Liver (tissue), 9 donors: ENCODE data around the gene ATP7A. TPM values are rescaled to one million over a fixed set of nuclear protein-coding genes. Genes with fewer than 3 reads are reported as not detected.
A peak's percentile ranks its signal among the peaks of the same experiment; 100 is the strongest.

ENCODE experiments used
- DNase-seq: peaks from one replicate; pipeline ENCODE4 v3.0.0-alpha.2; 2017; ENCODE audit warnings: low spot score
- H3K27ac ChIP-seq, 2 donors: one replicate each; pipeline ENCODE4 v1.7.0; 2013; ENCODE audit warnings: inconsistent platforms in 2 of 2, low read length in 2 of 2, control low read depth in 1 of 2, low read depth in 1 of 2, mild to moderate bottlenecking in 1 of 2
- H3K27me3 ChIP-seq, 4 donors: one replicate each; pipeline versions ENCODE4 v1.6.1 to v1.7.0; 2013; ENCODE audit warnings: low read length in 3 of 4, inconsistent platforms in 1 of 4, mild to moderate bottlenecking in 1 of 4, moderate library complexity in 1 of 4; ENCODE audit not compliant: control insufficient read depth in 4 of 4, insufficient read depth in 4 of 4
- H3K36me3 ChIP-seq, 4 donors: one replicate each; pipeline versions ENCODE4 v1.6.1 to v1.7.0; 2013; ENCODE audit warnings: low read length in 3 of 4, mild to moderate bottlenecking in 3 of 4, low read depth in 1 of 4, moderate library complexity in 1 of 4; ENCODE audit not compliant: control insufficient read depth in 4 of 4, insufficient read depth in 3 of 4
- H3K4me1 ChIP-seq, 4 donors: one replicate each; pipeline versions ENCODE4 v1.6.1 to v1.7.0; 2013; ENCODE audit warnings: low read length in 3 of 4, mild to moderate bottlenecking in 3 of 4, moderate library complexity in 1 of 4; ENCODE audit not compliant: control insufficient read depth in 4 of 4, insufficient read depth in 4 of 4
- H3K4me3 ChIP-seq, 3 donors: one replicate each; pipeline versions ENCODE4 v1.6.1 to v1.7.0; 2013; ENCODE audit warnings: low read length in 3 of 3, control low read depth in 1 of 3, low read depth in 1 of 3, mild to moderate bottlenecking in 1 of 3
- H3K9ac ChIP-seq, 2 donors: one replicate each; pipeline ENCODE4 v1.7.0; 2013; ENCODE audit warnings: low read length in 2 of 2, mild to moderate bottlenecking in 2 of 2, moderate library complexity in 2 of 2, control low read depth in 1 of 2, low read depth in 1 of 2
- H3K9me3 ChIP-seq, 4 donors: one replicate each; pipeline versions ENCODE4 v1.6.1 to v1.7.0; 2013; ENCODE audit warnings: low read length in 3 of 4; ENCODE audit not compliant: control insufficient read depth in 4 of 4
- ATF3 ChIP-seq: IDR thresholded peaks from 2 replicates; pipeline ENCODE4 v1.6.1; 2016; ENCODE audit warnings: antibody characterized with exemption
- CTCF ChIP-seq: fragments of 150-350 bp; IDR thresholded peaks from 2 replicates; pipeline ENCODE4 v1.5.1; 2017; ENCODE audit warnings: improper control_type of control experiment, low read depth, low read length; ENCODE audit not compliant: missing input control
- EGR1 ChIP-seq, 2 donors: IDR thresholded peaks; 2 replicates each; pipeline ENCODE4 v1.6.1; 2016 to 2018; ENCODE audit warnings: antibody characterized with exemption in 2 of 2, low read depth in 2 of 2
- FOXA1 ChIP-seq: IDR thresholded peaks from 2 replicates; pipeline ENCODE4 v1.6.1; 2016; ENCODE audit warnings: antibody characterized with exemption
- GABPA ChIP-seq, 2 donors: IDR thresholded peaks in 1 of 2; conservative IDR thresholded peaks in 1 of 2; 2 replicates each; pipeline ENCODE4 v1.6.1; 2016; ENCODE audit warnings: antibody characterized with exemption in 2 of 2, mild to moderate bottlenecking in 1 of 2, moderate library complexity in 1 of 2
- HNF4G ChIP-seq: IDR thresholded peaks from 2 replicates; pipeline ENCODE4 v1.6.1; 2016; ENCODE audit warnings: antibody characterized with exemption
- JUND ChIP-seq, 2 donors: IDR thresholded peaks; 2 replicates each; pipeline ENCODE4 v1.6.1; 2016; ENCODE audit warnings: antibody characterized with exemption in 2 of 2
- MAX ChIP-seq: IDR thresholded peaks from 2 replicates; pipeline ENCODE4 v1.6.1; 2016; ENCODE audit warnings: antibody characterized with exemption
- RAD21 ChIP-seq, 2 donors: IDR thresholded peaks; 2 replicates each; pipeline ENCODE4 v1.6.1; 2016; ENCODE audit warnings: antibody characterized with exemption in 2 of 2, mild to moderate bottlenecking in 2 of 2
- REST ChIP-seq: IDR thresholded peaks from 2 replicates; pipeline ENCODE4 v1.6.1; 2016; ENCODE audit warnings: antibody characterized with exemption, mild to moderate bottlenecking
- RXRA ChIP-seq, 2 donors: IDR thresholded peaks; 2 replicates each; pipeline ENCODE4 v1.6.1; 2017 to 2018; ENCODE audit warnings: antibody characterized with exemption in 2 of 2, mild to moderate bottlenecking in 1 of 2
- TAF1 ChIP-seq: conservative IDR thresholded peaks from 2 replicates; pipeline ENCODE4 v1.6.1; 2016; ENCODE audit warnings: antibody characterized with exemption, mild to moderate bottlenecking
- ZBTB33 ChIP-seq: IDR thresholded peaks from 2 replicates; pipeline ENCODE4 v1.6.1; 2016; ENCODE audit warnings: antibody characterized with exemption
- WGBS: extraction: QIAGEN DNeasy Blood & Tissue Kit; methylation state at CpG from one replicate; pipeline ENCODE4 v1.1.7; 2013; 5-methylcytosine and 5-hydroxymethylcytosine counted together
- polyA plus RNA-seq, 2 donors: library from polyadenylated mRNA; stranded (reverse) in 1 of 2; unstranded in 1 of 2; fragments of 200-250 nt in 1 of 2; fragments of >200 nt in 1 of 2; fragmentation: Nextera tagmentation in 1 of 2; extraction: Ambion mirVana in 1 of 2; gene quantifications; one replicate each; pipeline versions ENCODE4 v1.2.1 to v1.2.3, GENCODE V29; 2013 to 2015
- total RNA-seq, 2 donors: library from RNA; depleted of rRNA; stranded (reverse); fragments of >200 nt; gene quantifications; one replicate each; pipeline ENCODE4 v1.2.3, GENCODE V29; 2014
- donor health status: healthy.
- donor health status: healthy.
- donor health status: healthy.
- donor health status: healthy.
- donor health status: healthy.

The ATP7A gene
- total and polyA plus RNA-seq, 4 donors: 0.75 to 15.3 (median 3.0) TPM

- TF ChIP-seq JUND (IDR thresholded peaks at IDR 0.05) (peak in 1 of 2 donors; percentile 27), HNF4G (no peak), CTCF (no peak), MAX (no peak), RAD21 (IDR thresholded peaks at IDR 0.05) (no peak), ATF3 (peak; percentile 19), ZBTB33 (no peak), RXRA (IDR thresholded peaks at IDR 0.05) (no peak), FOXA1 (no peak), REST (no peak)
- Histone ChIP-seq H3K4me3 (peak overlapping the region; percentile 65 to 86 (median 75)), H3K27ac (peak overlapping the region; percentile 86 to 88), H3K27me3 (no peaks in the 10 kb centered on the region), H3K4me1 (peaks cover 0 to 2% (median 0%) of the 10 kb centered on the region in 4 donors), H3K36me3 (peaks cover 1 to 8% (median 5%) of the 10 kb centered on the region in 4 donors), H3K9me3 (no peaks in the 10 kb centered on the region), H3K9ac (peak overlapping the region in 1 of 2 donors; percentile 99)
- WGBS: 22% methylated on average over 1 of the region's 1 CpG
- DNase-seq: no peak
Observed at GRCh38 chrX:77900688-77901087, 9.8 kb upstream of the ATP7A start.

- H3K36me3 ChIP-seq: peaks cover 1 to 13% (median 8%) of the 10 kb centered on the region in 4 donors
- H3K4me3 ChIP-seq: peak overlapping the region in 1 of 3 donors; percentile 75
- no peak overlapping the region for H3K27ac ChIP-seq
- H3K9ac ChIP-seq: no peak overlapping the region
- H3K27me3 ChIP-seq: no peaks in the 10 kb centered on the region
- DNase-seq: no peak
- WGBS: 86% methylated on average over 5 of the region's 5 CpGs
- H3K9me3 ChIP-seq: no peaks in the 10 kb centered on the region
- H3K4me1 ChIP-seq: peaks cover 0 to 2% (median 0%) of the 10 kb centered on the region in 4 donors
- TF ChIP-seq REST (no peak), RAD21 (IDR thresholded peaks at IDR 0.05) (no peak), GABPA (IDR thresholded peaks at IDR 0.05 in 1 of 2, conservative IDR thresholded peaks at IDR 0.05 in 1 of 2) (no peak), EGR1 (IDR thresholded peaks at IDR 0.05; ENCODE audit: low read depth in 2 of 2) (no peak), RXRA (IDR thresholded peaks at IDR 0.05) (no peak), ZBTB33 (no peak), ATF3 (no peak), TAF1 (no peak), CTCF (no peak)
Observed at GRCh38 chrX:77901506-77901905, 9.0 kb upstream of the ATP7A start.
